MM.1S (cell line): Measurements from ENCODE around the gene NHLH2.

Experiments
- CTCF ChIP-seq: fragments of 300-600 bp; sonication (generic); IDR thresholded peaks from 2 replicates; pipeline ENCODE4 v1.5.1; 2016; ENCODE audit warnings: antibody characterized with exemption, low read length, mixed read lengths
- EZH2 ChIP-seq: fragments of 300-600 bp; sonication (generic); optimal IDR thresholded peaks from 2 replicates; pipeline ENCODE3; 2017; ENCODE audit warnings: low read depth, mild to moderate bottlenecking, antibody characterized with exemption, low read length, mixed read lengths

GRCh38 chr1:115829023-115829674, 11.8 kb downstream of the NHLH2 start:
- TF ChIP-seq CTCF (no peak), EZH2 (no peak)
